Activated CD4-positive, alpha-beta T cell treated with anti-CD3 and anti-CD28 coated beads for 4 hours (primary cell): ENCODE data around the gene TXNRD1.
"Not testable (repeated sequence)": the region's sequence is repeated elsewhere in the genome, so short reads cannot be mapped to it uniquely, and the experiment has no call there.

Source experiments
- DNase-seq, 2 donors: peaks; one replicate each; pipeline ENCODE4 v3.0.0-alpha.2; 2020

TXNRD1 gene

DNA sequence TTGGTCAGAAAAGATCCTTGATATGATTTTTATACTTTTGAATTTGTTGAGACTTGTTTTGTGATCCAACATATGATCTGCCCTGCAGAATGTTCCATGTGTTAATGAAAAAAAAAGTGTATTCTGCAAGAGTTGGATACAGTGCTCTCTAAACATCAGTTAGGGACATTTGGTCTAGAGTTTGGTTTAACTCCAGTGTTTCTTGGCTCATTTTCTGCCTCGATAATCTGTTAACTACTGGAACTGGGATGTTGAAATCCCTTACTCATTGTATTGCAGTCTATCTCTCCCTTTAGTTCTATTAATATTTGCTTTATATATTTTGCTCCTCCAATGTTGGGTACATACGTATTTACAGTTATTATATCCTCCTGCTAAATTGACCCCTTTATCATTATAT is 18.3 kb upstream of the TXNRD1 start:
- no peak for DNase-seq

DNA sequence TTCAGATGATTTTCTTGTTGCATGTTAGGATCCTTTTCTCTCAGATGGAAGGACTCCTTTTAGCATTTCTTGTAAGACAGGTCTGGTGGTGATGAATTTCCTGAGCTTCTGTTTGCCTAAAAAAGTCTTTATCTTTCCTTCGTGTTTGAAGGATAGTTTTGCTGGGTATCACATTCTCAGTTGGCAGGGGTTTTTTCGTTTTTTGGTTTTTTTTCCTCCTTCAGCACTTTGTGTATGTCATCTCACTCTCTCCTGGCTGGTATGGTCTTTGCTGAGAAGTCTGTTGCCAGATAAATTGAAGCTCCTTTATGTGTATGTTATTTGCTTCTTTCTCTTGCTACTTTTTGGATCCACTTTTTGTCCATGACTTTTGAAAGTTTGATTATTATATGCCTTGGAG is 15.6 kb upstream of the TXNRD1 start:
- no peak for DNase-seq

DNA sequence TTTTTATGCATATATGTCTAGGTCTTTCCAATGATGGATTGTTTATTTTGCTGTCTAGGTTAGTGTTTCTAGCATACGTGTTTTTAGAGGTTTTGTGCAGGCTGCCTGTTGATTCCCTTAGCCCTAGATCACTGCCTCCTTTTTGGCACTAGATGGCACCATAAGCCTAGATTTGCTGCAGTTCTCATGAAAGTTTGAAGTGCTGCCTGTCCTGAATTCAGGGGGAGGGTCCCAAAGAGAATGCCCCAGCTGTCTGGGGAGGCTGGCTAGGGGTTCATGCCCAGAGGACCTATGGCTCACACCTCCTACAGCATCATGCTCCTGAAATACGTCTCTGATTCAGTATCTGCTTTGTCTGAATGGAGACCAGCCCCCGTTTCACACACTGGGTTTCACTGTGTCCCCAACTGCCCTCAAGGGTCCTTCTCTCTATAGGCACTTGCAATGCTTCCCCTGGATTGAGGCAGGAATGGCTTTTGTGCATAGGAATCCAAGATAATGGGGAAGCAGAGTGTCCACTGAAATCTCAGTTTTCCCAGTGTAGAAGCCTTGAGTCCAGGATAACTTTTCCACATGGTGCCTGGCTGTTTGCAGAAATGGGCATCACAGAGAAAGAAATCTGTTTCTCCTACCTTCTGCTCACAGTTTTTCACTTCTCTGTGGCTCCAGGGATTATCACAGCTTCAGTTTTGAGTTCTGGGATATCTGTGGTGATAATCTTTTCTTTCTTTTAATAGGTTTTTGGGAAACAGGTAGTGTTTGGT is 14.2 kb upstream of the TXNRD1 start:
- peak; percentile 39 to 52 for DNase-seq

DNA sequence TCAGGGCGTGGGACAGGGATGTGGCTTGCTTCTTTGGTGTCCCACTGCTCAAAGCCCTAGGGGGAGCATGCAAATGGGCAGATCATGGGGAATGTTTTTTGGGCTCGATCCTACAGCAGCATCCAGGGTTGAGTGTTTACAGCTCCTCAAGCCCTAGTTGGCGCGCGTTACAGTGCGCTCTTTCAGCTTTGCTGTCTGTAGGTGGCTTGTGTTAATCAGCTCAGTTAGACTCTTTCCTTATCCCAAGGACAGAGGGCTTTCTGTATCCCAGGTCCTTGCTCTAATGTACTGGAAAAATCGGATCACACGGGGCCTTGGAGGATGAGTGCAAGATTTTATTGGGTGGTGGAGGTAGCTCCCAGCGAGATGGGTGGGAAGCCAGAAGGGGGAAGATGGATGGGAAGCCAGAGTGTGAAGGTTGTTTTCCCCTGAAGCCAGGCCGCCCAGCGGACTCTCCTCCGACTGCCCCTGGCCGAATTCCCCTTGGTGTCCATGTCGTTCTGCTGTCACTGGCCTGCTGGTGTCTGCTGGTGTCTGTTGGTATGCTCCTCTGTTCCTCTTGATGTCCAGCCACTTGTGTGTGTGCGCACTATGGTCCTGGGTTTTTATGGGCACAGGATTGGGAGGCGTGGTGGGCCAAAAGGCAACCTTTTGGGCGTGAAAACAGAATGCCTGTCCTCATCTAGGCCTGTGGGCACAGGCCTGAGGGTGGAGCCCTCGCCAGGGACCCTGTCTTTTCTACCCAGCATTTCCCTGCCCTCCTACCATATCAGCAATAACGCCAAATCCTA is 10.7 kb upstream of the TXNRD1 start:
- no peak for DNase-seq

DNA sequence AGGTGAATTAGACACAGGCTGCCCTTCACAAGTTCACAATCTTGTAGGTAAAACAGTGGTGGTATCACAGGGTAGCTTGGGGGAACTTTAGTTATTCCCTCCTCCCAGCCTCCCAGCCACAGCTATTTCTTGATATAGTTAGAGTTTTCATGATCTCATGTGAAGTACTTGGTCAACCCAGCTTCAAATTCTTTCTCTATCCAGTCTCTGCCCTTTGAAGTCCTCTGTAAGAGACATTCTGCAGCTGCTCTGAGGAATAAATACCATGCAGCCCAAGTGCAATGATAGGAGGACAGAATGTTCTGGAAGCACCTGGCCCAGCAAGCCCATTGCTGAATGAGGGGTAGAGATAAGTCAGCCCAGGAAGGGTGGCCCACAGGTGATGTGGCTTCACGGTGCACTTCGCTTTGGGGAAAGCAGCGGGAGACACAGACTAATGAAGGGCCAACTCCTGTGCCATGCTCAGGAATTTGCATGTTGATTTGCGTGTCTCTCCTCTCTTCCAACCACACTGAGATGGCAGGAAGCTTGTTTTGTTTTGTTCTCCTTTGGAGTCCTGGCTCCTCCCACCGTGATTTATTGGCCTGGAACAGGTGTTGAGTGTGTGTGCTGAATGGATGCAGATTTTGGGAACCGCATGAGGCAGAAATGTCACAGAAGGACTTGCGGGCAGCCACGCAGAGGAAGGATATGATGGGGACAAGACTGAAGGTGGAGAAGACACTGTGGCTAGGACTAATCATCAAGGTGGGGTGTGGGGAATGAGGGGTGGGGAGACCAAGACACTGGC is 8.0 kb upstream of the TXNRD1 start:
- DNase-seq, result no peak

DNA sequence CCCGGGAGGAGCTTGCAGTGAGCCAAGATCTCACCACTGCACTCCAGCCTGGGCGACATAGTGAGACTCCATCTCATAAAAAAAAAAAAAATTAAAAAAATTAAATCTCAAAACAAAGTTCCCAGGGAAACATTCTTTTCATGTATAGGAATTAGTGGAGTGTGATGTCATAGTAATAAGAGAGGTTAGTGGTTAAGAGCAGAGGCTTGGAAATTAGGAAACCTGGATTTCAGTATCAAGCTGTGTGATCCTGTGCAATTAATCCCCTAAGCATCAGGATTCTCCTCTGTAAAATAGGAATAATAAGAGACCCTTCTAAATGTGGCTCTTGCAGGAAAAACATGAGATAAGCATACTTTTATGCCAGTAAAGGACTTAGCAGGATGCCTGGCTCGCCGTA is 3.1 kb upstream of the TXNRD1 start:
- no peak for DNase-seq

DNA sequence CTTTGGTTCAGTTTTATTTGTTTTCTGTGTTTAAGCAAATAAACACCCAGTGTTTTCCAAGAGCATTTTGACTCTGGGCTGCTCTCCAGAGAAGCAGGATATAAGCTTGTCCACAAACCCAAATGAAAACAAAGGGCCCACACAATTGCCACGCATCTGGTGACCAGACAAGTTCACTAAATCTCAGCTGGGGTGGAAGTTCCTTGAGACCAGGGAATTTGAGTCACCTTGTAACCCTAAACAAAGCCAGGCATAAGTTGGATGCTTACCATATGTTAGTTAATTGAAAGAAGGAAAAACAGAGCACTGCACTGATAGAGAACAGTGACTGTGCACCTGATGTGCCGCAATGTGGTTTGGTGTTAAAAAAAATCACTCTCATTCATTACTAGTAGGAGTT is 1.6 kb upstream of the TXNRD1 start:
- no peak for DNase-seq

DNA sequence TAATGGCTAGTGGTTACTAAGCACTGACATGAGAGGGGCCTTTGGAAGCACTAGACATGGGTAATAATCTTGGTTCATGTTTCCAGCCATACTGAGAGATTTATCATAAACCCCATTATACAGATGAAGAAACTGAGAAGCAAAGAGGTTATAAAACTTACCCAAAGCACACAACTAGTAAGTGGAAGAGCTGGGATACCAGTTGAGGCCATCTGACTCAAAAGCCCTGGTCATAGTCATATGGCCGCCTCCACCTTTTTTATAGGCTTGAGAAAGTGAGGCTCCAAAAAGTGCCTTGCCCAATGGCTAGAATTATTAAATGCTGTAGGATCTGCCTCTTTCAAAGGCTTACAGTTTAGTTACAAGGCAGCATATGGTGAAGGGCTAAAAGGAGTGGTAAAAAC is 944 bp downstream of the TXNRD1 start:
- no peak for DNase-seq

DNA sequence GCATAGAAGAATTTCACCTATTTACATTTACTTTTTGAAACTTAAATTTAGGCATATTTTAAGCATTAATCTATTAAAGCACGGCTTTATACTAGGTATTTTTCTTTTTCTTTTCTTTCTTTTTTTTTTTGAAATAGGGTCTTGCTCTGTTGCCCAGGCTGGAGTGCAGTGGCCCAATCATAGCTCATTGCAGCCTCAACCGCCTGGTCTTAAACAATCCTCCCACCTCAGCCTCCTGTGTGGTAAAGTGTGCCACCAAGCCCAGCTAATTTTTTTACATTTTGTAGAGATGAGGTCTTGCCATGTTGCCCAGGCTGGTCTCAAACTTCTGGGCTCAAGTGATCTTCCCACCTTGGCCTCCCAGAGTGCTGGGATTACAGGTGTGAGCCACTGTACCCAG is 2.9 kb downstream of the TXNRD1 start:
- not testable (repeated sequence) for DNase-seq

DNA sequence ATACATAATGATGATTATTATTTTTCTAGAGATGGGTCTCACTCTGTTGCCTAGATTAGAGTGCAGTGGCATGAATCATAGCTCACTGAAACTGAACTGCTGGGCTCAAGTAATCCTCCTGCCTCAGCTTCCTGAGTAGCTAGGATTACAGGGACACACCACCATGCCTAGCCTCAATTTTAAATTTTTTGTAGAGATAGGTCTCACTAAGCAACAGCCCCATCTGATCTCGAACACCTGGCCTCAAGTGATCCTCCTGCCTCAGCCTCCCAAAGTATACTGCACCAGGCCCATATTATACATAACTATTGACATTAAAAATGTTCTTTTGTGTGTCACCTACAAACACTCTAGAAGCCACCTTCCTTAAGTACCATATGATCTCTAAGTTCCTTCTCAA is 3.4 kb downstream of the TXNRD1 start:
- DNase-seq, result no peak

DNA sequence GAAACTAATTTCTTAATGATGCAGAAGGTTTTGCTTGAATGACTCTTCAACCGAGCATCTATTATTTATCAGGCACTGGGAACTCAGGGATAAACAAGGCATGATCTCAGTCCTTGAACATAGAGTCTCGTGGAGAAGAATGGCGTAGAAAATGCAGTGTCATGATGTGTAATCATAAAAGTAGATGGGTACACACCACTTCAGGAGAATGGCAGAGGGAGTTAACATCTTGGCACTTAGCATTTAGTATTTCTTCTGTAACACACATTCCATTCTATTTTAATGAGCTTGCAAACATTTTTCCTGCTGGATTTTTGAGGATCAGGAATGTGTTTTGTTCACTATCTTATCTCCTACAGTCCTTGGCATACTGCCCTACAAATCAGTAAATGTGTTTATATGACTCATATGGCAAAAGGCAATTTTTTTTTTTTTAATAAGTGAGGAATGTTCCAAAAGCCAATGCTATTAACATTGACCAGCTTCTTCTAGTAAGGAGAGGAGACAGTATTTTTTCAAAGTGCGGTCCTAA is 3.8 kb downstream of the TXNRD1 start:
- DNase-seq, result no peak

DNA sequence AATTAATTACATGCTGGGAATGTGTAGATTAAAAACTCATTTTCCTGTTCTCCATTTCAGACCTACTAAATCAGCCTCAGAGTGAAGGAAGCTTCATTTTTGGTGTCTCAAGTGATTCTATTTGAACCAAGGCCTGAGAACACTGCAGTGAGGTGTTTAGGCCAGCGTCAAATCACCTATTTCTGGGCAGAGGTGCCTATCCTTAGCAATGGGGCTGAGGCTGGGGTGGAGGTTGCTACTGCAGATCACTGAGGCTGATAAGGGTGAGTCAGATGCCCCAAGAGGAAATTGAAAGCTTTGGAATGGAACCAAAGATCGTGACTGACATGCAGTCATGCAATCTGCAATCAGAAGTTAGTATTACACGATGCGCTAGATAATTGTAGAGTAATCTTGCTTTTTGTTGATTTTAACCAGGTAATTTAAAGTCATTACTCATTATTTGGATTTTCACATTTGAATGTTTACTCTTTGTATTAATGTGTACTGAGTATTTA is 4.4 kb downstream of the TXNRD1 start:
- DNase-seq, result peak; percentile 63 to 73

DNA sequence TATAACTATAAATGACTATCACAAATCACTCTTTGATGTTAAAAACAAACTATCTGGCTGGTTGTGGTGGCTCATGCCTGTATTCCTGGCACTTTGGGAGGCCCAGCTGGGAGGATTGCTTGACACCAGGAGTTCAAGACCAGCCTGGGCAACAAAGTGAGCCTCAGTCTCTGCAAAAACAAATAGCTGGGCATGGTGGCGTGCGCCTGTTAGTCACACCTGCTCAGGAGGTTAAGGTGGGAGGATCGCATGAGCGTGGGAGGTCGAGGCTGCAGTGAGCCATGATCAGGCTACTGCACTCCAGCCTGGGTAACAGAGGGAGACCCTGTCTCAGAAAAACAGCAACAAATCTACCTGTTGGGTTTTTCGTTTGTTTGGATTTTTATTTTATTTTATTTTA is 5.4 kb downstream of the TXNRD1 start:
- DNase-seq, result peak in 1 of 2 donors; percentile 16

DNA sequence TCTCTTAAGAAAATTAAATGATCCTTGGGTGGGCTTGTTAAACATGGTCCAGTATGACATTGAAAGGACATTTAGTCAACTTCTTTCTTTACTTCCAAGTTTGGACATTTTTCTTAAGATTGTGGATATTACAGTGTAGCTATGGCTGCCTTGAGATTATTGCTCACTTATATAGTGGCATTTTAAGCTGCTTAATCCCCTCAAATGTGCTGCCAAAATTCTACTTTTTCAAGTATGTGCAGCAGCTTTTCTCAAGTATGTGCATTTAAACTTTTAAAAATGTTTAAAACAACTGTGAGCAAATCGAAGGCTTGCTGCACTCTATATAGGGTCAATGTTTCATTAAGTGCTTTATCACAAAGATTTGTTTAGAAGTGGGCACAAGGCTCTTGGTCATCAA is 7.4 kb downstream of the TXNRD1 start:
- DNase-seq, result no peak

DNA sequence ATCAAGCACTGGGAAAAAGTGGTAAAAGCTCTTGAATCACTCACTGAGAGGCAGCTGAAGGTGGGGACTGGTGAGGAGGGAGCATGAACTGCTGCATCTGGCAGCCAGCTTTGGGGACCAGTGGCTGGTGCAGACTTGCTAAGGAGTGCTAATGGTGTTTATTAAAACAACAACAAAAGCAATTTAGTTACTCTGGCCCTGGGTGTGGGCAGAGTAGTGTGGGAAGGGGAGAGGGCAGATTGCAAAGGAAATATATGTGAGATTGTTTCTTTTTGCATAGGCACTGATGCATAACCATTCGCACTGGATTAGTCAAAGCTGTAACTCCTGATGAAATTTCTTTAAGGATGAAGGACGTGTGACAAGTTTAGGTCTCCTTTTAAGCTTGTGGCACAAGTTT is 8.1 kb downstream of the TXNRD1 start:
- no peak for DNase-seq

DNA sequence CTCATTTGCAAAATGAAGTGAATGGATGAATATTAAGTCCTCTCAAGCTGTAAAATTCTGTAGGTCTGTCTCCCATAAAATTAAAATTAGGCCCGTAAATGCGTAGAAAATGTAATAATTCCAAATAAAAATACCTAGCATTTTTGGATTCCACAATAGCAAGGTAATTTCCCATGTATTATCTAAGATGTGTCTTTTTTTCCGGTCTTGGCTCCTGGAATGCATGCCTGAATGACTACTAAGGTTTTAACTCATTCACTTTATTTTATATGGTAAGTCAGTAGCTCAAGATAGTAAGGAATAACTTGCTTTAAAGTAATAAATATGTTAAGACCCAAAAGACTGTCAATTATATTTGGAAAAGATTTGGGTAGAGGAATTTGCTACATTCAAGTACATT is 11.1 kb downstream of the TXNRD1 start:
- DNase-seq, result no peak

DNA sequence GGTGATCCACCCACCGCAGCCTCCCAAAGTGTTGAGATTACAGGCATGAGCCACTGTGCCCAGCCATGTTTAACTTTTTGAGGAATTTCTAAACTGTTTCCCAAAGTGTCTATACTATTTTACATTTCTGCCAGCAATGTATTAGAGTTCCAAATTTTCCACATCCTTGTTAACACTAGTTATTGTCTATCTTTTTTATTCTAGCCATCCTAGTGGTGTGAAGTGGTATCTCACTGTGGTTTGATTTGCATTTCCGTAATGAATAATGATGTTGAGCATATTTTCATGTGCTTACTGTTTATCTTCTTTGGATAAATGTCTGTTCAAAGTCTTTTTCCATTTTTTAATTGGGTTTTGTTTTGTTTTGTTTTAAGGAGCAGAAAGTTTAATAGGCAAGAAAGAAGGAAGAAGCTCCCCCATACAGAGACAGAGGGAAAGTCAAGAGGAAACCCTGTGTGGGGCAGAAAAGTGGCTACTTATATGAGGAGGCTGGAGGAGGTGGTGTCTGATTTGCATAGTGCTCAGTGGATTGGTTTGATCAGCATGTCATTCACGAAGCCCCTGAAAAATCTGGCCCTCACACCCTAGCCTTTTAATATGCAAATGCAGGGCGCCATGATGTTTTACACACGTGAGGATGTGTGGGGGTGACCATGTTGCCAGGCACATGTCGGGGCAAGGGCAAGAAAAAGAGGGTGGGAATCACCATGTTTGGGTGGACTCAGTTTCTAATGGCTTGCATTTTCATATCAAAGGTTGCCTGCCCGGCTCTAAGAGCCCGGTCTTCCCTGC is 14.9 kb downstream of the TXNRD1 start:
- DNase-seq, result no peak

DNA sequence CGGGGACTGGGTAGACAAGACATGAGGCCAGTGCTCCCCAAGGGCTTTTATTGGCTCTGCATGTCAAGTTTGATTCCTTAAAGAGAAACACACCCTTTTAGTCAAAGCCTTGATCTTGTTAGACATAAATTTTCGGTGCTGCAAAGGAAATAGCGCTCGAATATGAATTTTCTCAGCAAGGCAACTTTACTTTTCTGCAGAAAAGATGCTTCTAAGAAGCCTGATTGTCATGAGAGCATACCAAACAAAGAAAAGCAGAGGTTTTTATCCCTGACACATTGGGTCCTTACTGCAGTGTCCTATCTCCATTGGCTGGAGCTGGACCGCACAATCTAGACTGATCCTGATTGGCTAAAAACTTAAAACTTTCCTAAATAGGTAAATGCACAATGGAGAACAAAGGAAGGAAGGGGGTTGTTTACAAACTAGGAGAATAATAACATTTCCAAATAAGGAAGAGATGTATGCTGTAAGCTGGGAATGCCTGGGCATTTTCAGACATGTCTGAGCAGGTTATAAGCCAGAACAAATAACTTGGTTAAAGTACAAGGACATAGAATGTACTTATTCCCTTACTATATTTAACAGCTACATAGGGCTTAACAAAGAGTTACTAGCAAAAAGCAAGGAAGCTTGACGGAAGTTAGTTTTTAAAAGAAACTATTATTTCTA is 17.2 kb downstream of the TXNRD1 start:
- DNase-seq, result no peak

DNA sequence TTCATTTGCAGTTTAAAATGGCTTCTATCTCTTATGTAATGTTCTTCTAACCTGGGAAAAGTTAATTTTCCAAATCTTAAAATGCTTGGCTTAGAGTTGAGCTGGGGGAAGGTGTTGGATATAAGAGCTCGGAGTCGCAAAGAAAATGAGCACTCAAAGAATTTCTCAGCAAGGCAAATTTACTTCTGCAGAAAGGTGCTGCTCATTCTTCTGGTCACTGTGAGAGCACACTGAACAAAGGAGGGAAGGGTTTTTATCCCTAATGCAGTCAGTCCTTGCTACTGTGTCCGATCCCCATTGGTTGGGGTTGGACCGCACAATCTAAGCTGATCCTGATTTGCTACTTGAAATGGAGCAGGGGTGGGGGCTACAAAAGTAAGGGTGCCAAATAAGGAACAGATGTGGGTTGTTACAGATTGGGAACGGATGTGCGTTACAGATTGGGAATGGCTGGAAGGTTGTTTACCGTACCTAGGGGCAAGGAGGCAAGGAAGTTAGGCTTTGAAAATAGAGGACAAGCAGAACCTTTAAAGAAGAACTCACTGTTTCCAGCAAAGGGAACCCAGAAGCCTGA is 19.4 kb downstream of the TXNRD1 start:
- no peak for DNase-seq

DNA sequence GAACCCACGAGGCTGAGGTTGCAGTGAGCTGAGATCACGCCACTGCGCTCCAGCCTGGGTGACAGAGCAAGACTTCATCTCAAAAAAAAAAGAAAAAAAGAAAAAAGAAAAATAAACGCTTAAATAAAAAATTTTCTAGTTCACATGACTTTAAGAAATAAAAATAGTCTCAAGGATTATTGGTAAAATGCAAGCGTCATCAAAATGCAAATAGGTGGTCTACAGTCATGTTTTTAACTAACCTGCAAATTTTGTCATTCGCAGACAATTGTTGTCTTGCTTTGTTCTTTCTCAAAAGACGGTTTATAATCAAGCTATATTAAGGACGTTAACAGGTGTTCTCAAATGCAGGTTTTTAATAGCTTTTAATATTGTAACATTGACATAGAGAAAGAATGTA is 22.4 kb downstream of the TXNRD1 start:
- DNase-seq, result no peak

DNA sequence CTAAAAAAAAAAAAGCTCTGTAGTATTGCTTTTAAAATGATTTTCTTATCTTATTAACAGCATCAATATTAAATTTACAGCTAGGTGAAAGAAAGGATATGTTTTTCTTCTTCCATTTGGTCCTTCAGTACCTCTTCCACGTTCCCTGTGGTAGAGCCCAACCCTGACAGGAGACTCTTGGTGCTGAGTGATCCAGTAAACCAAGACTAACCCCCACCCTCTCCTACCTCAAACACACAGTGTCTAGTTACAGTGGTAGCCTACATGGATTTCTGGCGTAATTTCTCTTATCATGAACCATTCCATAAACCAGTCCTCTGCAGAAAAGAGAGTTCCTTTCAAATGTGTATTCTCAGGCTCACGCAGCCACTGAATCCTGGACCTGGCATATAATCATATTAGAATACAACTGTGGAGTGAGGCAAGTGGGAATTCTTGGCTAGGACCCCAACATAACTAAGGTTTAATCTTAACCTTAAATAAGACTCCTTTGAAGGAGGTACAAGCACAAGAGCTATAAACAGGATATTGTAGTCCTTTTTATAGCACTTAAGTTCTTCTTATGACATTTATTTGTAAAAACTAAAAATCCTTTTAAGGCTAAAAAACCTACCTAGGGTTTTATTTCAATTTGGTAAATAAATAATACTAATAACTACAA is 27.1 kb downstream of the TXNRD1 start:
- no peak for DNase-seq
